SK-N-SH treated with all-trans-retinoic acid at 6 μM for 48 hours (cell line): ENCODE measurements around the gene XPO1.

Experiments used
- ZFP30 ChIP-seq: fragments of 450-650 bp; formaldehyde crosslinking; IDR thresholded peaks from 2 replicates; pipeline ENCODE4 v1.5.0; 2022; ENCODE audit warnings: mild to moderate bottlenecking, moderate library complexity
- TF ChIP-seq, protein P1 (sequence below): fragments of 250-450 bp; sonication (Bioruptor Pico); IDR thresholded peaks from 2 replicates; pipeline ENCODE4 v1.8.0; 2020; ENCODE audit warnings: mild to moderate bottlenecking, moderate library complexity, borderline replicate concordance

DNA sequence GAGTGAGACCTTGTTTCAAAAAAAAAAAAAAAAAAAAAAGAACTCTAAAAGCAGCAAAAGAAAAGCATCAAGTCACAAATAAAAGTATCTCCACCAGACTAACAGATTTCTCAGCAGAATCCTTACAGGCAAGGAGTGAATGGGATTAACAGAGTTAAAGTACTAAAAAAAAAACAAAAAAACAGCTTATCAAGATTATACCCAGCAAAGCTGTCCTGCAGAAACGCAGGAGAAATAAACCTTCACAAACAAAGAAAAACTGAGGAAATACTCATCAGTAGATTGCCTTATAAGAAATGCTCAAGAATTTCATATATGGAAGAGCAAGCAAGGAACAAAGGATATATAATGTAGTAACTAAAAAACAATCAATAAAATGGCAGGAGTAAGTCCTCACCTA, 102.9 kb downstream of the XPO1 start:
- TF ChIP-seq, protein P1, sequence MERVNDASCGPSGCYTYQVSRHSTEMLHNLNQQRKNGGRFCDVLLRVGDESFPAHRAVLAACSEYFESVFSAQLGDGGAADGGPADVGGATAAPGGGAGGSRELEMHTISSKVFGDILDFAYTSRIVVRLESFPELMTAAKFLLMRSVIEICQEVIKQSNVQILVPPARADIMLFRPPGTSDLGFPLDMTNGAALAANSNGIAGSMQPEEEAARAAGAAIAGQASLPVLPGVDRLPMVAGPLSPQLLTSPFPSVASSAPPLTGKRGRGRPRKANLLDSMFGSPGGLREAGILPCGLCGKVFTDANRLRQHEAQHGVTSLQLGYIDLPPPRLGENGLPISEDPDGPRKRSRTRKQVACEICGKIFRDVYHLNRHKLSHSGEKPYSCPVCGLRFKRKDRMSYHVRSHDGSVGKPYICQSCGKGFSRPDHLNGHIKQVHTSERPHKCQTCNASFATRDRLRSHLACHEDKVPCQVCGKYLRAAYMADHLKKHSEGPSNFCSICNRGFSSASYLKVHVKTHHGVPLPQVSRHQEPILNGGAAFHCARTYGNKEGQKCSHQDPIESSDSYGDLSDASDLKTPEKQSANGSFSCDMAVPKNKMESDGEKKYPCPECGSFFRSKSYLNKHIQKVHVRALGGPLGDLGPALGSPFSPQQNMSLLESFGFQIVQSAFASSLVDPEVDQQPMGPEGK (CRISPR knock-in tag), result no peak
- no peak for TF ChIP-seq ZFP30 (CRISPR knock-in tag)
